Measurements from ENCODE around the gene METTL25. TPM values are rescaled to one million over a fixed set of nuclear protein-coding genes. Genes with fewer than 3 reads are reported as not detected.
"Not testable (repeated sequence)": the region's sequence is repeated elsewhere in the genome, so short reads cannot be mapped to it uniquely, and the experiment has no call there.

METTL25 gene, protein sequence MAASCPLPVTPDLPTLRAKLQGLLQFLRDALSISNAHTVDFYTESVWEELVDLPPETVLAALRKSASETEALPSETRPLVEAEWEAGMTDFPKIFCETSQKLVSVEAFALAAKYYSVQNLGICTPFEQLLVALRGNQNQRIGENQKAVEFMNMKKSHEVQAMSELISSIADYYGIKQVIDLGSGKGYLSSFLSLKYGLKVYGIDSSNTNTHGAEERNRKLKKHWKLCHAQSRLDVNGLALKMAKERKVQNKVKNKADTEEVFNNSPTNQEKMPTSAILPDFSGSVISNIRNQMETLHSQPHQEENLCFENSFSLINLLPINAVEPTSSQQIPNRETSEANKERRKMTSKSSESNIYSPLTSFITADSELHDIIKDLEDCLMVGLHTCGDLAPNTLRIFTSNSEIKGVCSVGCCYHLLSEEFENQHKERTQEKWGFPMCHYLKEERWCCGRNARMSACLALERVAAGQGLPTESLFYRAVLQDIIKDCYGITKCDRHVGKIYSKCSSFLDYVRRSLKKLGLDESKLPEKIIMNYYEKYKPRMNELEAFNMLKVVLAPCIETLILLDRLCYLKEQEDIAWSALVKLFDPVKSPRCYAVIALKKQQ
- 9.3 and 9.6 TPM in 2 replicates for total RNA-seq

DNA sequence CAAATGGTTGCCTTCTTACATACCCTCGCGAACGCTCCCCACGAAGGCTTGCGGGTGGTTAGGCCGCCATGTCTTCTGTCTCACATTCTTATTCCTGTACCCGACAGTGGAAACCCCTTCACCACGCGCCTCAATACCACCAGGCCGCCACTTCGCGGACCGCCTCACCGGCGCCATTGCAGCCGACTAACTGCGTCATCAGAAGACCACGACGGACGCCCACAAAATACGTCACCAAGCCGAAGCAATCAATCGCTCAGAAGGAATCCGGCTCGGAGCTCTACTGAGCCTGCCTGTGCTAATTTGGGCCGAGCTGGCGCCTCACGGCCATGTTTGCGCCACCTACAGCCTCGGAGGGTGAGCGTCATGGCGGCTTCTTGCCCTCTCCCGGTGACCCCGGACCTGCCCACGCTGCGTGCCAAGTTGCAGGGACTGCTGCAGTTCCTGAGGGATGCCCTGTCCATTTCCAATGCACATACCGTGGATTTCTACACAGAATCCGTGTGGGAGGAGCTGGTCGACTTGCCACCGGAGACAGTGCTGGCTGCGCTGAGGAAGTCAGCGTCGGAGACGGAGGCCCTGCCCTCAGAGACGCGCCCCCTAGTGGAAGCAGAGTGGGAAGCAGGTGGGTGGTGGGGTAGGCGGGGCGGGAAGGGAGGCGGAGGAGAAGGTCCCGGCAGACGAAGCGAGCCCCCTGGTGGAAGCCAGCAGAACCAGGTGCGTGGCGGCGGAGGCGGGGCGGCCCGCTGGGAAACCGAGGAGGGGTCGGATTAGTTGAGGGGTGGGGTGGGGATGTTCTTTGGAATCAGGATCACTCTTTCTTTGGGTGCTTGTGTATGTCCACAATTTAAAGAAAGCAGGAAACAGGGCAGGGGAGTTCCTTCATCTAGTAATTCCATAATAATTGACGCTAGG is at the start of gene METTL25, which contains the start of gene CCDC59:
Gene METTL25 (plus strand): TSS at position 330 of the 915 bp plus-strand sequence. CDS start 37 bp downstream, at position 367.
Gene CCDC59 (minus strand): TSS at position 188 of the 915 bp plus-strand sequence. CDS start 11 bp downstream, at position 177.
- intact Hi-C loops (cut with micrococcal nuclease), result loop anchor here (1.0 kb wide), 2 partner anchors 328 to 714 kb away; partner anchors contain the start of gene TMTC2

DNA sequence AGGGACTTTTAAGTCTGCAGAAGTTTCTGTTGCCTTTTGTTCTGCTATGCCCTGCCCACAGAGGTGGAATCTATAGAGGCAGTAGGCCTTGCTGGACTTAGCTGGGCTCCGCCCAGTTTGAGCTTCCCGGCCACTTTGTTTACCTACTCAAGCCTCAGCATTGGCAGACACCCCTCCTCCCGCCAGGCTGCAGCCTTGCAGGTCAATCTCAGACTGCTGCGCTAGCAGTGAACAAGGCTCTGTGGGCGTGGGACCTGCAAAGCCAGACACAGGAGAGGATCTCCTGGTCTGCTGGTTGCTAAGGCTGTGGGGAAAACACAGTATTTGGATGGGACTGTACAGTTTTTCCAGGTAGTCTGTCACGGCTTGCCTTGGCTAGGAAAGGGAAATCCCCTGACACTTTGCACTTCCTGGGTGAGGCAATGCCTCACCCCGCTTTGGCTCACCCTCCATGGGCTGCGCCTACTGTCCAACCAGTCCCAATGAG is 43.9 kb upstream of the METTL25 start:
- intact Hi-C loops (cut with micrococcal nuclease), result no loop called here

DNA sequence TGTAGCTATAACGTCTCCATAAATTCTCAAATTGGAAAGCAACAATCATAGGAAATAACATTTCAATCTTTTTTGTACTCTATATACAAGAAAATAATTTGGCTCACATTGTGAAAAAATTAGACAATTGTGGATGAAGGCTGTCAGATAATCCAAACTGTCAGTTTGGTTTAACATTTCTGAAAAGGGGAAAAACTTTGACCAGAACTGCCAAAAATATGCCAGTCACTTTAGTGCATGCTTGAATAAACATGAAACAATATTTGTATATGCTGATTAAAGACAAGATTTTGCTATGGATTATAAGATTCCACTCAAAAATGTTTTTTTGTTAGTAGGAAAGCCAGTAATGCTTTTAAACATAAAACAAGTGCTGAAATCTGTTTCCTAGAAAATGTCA is 39.1 kb upstream of the METTL25 start:
- intact Hi-C loops (cut with micrococcal nuclease), result no loop called here

DNA sequence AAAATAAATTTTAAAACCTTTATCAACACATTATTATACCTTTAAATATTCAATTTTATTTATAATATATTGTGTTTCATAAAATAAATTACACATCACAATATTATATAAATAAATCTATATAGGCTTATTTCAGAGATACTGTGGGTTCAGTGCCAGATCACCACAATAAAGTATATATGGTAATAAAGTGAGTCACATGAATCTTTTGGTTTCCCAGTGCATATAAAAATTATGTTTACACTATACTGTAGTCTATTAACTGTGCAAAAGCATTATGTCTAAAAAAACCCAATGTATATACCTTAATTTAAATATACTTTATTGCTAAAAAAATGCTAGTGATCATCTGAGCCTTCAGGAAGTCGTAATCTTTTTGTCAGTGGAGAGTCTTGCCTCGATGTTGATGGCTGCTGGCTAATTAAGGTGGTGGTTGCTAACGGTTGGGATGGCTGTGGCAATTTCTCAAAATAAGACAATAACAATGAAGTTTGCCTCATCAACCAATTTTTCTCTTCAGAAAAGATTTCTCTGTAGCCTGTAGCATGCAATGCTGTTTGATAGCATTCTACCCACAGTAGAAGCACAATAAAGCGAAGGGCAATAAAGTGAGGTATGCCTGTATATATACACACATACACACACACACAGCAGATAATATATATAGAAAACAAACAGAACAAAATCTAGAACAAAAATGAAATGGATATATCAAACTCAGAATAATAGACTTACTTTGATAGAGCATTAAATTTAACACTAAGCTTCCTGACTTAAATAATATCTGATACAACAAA is 32.6 kb upstream of the METTL25 start:
- intact Hi-C loops (cut with micrococcal nuclease), result no loop called here

DNA sequence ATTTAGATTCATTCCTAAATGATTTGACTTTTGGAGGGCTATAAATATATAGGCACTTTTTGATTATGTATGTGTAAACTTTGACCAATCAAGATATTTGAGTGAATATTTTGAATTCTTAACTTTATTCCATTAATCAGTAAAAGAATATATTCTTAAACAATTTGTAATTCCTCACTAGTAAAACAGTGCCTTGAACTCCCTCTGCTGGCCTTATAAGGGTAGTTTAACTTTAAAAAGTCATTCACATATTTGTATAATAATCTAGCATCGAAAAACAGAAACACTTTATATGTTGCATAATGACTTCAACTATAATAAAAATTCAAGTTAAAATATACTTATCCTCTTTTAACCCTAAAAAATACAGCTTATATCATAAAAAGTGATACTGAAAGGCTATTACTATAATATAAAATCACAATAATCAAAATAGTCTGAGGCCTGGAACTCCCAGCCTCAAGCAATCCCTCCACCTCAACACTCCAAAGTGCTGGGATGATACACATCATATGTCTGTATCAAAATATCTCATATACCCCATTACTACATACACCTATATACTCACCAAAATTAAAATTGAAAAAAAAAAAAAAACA is 31.3 kb upstream of the METTL25 start:
- intact Hi-C loops (cut with micrococcal nuclease), result loop anchor here (1.0 kb wide), 1 partner anchor 683 kb away; no protein-coding TSS in a partner anchor

DNA sequence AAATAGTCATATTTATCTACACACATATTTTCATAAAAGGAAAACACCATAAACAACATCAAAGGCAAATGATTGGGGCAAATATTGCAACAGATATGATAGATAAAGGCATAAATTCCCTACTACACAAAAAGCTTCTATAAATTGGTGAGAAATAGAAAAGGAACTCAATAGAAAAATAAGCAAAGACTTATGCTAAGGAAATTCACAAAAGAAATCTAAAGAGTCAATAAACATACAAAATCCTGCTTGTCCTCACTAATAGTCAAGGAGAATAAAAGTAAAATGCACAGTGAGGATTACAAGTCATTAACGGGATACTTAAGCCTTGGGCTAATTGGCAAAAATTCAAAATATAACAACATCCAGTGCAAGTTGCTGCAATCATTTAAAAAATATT is 30.5 kb upstream of the METTL25 start:
- intact Hi-C loops (cut with micrococcal nuclease), result loop anchor here (1.0 kb wide), 1 partner anchor 684 kb away; no protein-coding TSS in a partner anchor

DNA sequence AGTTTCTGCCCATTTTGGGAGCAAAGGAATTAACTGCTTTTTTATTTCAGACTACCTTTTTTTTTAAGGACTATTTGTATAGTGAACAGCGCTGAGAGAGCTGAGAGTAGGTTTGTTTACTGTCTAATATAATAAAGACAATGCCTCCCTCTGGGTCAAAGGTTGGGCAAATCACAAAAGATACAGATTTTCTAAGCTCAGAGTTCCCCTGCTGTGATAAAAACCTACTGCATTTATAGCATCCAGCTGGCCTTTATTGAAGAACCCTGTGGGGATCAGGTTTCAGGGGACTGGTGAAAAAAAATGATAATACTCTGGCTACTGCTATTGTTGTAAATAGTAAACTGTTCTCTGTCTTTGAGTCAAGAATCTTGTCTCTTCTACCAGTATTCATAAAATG is 28.8 kb upstream of the METTL25 start:
- intact Hi-C loops (cut with micrococcal nuclease), result no loop called here

DNA sequence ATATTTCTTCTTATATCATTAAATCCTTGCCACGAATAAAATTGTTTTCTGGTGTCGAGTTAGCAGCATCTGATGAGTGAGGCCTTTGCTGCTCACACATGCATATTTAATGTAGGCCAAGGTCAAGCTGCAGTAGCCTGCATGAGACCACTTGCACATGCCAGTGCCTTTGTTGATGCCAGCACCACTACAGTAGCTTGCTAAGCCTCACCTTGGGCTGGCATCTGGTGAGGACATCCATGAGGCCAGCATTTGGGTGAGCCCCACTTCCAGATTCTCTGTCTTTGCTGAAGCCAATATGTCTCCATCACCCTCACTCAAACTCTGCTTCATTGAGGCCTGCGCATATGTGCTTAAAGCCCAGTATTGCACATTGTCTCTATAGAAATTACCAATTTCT is 8.2 kb upstream of the METTL25 start:
- intact Hi-C loops (cut with micrococcal nuclease), result no loop called here

DNA sequence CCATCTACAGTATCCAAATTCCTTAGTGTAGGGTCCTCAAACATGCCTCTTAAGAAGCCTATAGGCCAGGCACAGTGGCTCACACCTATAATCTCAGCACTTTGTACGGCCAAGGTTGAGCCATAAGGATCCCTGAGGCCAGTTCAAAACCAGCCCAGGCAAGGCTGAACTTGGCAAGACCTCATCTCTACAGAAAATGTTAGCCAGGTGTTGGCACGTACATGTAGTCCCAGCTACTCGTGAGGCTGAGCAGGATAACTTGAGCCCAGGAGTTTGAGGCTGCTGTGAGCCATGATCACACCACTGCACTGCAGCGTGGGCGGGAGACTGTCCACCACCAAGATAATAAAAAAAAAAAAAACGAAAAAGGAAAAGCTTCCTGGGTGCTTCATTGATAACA is 6.9 kb upstream of the METTL25 start:
- intact Hi-C loops (cut with micrococcal nuclease), result no loop called here

DNA sequence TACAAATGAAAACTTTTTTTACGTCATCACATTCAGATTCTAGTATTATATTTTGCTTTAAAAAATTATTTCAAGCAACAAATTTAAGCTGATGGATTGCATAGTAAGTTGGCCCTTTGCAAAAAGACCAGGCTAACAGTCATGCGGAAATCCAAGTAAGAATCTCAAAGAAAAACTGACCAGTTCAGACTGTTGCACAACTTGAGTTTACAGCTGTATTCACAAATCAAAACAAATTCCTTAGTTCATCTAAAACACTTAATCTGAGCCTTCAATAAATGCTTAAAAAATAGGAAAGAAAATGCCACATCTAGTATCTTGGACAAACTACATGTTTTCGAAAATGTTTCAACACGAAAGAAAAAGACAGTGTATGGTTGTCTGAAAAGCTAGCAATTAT is 989 bp upstream of the METTL25 start:
- intact Hi-C loops (cut with micrococcal nuclease), result no loop called here

DNA sequence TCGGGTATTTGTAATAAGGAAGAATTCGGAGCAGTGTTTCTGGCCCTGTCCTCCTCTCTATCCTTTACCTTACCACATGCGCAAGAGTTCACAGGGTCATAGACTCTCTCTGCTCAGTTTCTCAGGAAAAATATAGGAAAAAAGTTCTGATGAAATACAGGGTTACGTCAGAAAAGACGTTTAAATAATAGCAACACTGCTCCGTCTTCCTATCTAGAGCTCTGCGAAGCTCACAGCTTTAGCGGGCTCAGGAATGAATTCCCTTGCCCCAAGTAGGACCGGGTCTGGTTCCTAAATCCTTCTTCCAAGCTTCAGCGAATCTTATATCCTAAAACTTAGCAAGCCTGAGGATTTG is 507 bp upstream of the METTL25 start:
- intact Hi-C loops (cut with micrococcal nuclease), result loop anchor here (1.0 kb wide), 2 partner anchors 328 to 714 kb away; partner anchors contain the start of gene TMTC2

DNA sequence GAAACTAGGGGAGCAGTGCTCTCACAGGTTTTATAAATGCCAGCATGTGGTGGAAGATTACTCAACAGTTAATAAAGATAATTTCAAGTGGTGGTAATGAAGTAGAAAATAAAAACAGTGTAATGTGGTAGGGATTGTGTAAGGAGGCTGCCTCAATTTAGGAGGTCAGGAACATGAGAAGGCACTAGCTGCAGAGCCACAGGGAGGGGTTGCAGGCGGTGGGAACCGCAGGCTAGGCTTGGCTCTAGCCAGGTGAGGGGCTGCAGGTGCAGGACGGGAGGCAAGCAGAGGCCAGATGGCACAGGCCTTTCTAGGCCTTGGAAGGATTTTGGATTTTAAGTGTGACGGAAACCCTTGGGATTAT is 768 bp downstream of the METTL25 start:
- intact Hi-C loops (cut with micrococcal nuclease), result no loop called here

DNA sequence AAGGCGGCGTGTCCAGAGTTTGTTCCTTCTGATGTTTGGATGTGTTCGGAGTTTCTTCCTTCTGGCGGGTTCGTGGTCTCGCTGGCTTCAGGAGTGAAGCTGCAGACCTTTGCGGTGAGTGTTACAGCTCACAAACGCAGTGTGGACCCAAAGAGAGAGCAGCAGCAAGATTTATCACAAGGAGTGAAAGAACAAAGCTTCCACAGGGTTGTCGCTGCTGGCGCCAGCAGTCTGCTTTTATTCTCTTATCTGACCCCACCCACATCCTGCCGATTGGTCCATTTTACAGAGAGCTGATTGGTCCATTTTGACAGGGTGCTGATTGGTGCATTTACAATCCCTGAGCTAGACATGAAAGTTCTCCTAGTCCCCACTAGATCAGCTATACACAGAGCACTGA is 2.5 kb downstream of the METTL25 start:
- intact Hi-C loops (cut with micrococcal nuclease), result not testable (repeated sequence)

DNA sequence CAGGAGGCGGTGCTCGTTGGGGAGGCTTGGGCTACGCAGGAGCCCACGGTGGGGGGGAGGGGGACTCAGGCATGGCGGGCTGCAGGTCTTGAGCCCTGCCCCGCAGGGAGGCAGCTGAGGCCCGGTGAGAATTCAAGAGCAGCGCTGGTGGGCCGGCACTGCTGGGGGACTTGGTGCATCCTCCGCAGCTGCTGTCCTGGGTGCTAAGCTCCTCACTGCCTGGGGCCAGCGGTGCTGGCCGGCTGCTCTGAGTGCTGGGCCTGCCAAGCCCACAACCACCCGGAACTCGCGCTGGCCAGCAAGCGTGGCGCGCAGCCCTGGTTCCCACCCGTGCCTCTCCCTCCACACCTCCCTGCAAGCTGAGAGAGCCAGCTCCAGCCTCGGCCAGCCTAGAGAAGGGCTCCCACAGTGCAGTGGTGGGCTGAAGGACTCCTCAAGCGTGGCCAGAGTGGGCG is 3.2 kb downstream of the METTL25 start:
- intact Hi-C loops (cut with micrococcal nuclease), result no loop called here

DNA sequence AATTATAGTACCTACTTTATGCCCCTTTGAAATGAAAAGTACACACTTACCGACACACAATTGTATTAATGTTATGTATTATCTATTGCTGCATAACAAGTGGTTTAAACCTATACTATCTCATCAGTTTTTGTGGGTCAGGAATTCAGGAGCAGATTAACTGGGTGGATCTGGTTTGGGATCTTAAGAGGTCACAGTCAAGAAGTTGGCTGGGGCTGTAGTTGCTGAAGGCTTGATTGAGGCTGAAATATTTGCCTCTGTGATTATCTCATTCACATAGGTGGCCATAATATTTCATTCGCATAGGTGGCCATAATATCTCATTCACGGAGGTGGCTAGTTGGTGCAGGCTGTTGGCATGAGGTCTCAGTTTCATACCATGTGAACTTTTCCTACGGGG is 5.7 kb downstream of the METTL25 start:
- intact Hi-C loops (cut with micrococcal nuclease), result no loop called here

DNA sequence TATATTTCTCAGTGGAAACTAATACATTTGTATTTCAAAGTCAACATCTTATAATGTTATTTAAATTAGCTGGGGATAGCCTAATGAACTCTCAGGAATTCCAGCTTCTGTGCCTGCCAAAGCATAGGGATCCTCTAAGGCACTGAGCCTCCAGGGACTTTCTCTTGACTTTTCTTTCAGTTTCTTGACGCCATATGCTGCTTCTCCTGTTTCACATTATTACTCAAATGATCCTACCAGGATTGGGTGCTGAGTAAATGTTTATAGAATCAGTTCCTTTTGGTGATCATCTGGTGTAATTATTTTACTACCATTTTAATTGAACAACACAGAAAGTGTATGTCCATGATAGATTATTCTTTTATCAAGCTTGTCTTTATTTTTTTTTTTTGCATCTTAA is 7.9 kb downstream of the METTL25 start:
- intact Hi-C loops (cut with micrococcal nuclease), result no loop called here

DNA sequence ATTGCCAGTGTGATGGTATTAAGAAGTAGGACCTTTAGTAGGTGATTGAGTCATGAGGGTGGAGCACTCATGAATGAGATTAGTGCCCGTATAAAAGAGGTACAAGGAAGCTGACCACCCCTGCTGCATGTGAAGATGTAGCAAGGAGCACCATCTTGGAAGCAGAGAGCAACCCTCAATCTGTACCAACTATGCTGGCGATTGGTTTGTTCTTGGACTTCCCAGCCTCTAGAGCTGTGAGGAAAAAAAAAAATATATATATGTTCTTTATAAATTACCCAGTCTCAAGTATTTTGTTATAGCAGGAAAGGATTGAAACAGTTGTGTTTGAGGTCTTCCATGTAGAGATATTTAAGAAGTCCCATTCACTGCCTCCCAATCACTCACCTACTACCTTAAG is 16.9 kb downstream of the METTL25 start:
- intact Hi-C loops (cut with micrococcal nuclease), result no loop called here

DNA sequence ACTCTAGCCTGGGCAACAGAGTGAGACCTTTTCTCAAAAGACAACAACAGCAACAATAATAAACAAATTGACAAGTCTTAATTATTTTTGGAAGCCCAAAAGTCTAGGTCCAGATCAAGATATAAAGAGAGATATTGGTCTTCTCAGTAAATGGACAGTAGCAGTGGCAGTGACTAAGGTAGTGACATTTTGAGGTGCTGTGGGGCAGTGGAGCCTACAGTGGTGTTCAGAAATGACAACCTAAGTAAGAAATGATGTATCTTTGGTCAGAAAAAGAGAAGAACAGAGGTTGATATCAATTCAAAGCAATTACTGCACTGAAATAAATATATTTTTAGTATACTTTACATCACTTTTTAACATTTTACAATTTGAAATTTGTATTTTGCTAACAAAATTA is 20.7 kb downstream of the METTL25 start:
- intact Hi-C loops (cut with micrococcal nuclease), result no loop called here

DNA sequence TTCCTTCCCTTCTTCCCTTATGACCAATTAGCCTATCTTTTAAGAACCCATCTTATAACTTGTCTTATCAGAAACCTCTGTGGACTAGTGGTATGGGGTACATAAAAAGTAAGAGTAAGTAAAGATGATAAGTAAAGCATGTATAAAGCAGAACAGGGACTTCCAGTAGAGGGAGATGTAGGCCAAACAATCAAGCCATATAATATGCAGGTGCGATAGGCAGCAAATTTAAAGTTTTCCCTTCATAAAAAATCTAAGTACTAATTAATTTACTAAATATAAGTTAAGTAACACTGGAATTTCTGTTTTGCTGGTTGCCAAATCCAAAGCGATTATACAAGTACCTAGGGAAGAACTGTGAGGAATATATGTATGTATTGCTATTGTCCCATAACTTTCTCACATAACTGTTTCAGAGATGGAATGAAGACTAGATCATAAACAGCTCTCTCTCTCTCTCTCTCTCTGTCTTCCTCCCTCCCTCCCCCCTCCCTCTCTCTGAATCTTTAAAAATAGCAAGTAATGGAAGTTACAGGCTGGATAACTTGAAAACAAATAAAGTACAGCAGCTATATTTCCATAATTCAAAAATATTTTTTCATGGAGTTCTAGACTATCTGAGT is 25.7 kb downstream of the METTL25 start:
- intact Hi-C loops (cut with micrococcal nuclease), result no loop called here

DNA sequence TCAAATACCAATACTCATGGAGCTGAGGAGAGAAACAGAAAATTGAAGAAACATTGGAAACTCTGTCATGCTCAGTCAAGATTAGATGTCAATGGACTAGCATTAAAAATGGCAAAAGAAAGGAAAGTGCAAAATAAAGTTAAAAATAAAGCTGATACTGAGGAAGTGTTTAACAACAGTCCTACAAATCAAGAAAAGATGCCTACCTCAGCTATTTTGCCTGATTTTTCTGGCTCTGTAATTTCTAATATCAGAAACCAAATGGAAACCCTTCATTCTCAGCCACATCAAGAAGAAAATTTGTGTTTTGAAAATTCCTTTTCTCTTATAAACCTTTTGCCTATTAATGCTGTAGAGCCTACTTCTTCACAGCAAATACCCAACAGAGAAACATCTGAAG is 40.5 kb downstream of the METTL25 start:
- intact Hi-C loops (cut with micrococcal nuclease), result no loop called here

All from T-helper 2 cell treated with Interferon-gamma antibody and Interleukin-4, amounts not matched to agents 100 ng/mL and 5 ng/mL, for 36 hours (primary cell).